GM12872 (cell line): ENCODE results near the gene GALNT15.

Experiments
- TF ChIP-seq, protein P1 (sequence below): IDR thresholded peaks from 3 replicates; pipeline ENCODE4 v1.5.1; 2011; ENCODE audit warnings: low read depth, mild to moderate bottlenecking, low read length, moderate library complexity; ENCODE audit not compliant: insufficient read depth

Gene GALNT15

GRCh38 chr3:16174389-16174788 lies at the start of gene GALNT15:
Gene GALNT15, plus strand, starts transcription at chr3:16174680. Its CDS starts 472 bp downstream, at chr3:16175152.
- TF ChIP-seq, protein P1, sequence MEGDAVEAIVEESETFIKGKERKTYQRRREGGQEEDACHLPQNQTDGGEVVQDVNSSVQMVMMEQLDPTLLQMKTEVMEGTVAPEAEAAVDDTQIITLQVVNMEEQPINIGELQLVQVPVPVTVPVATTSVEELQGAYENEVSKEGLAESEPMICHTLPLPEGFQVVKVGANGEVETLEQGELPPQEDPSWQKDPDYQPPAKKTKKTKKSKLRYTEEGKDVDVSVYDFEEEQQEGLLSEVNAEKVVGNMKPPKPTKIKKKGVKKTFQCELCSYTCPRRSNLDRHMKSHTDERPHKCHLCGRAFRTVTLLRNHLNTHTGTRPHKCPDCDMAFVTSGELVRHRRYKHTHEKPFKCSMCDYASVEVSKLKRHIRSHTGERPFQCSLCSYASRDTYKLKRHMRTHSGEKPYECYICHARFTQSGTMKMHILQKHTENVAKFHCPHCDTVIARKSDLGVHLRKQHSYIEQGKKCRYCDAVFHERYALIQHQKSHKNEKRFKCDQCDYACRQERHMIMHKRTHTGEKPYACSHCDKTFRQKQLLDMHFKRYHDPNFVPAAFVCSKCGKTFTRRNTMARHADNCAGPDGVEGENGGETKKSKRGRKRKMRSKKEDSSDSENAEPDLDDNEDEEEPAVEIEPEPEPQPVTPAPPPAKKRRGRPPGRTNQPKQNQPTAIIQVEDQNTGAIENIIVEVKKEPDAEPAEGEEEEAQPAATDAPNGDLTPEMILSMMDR: no peak

GRCh38 chr3:16126634-16127033 lies 47.8 kb upstream of the GALNT15 start:
- TF ChIP-seq, protein P1: no peak

- TF ChIP-seq, protein P1: no peak
Measured at GRCh38 chr3:16127249-16127648, 47.2 kb upstream of the GALNT15 start.

GRCh38 chr3:16130066-16130465 lies 44.4 kb upstream of the GALNT15 start:
- TF ChIP-seq, protein P1: no peak

GRCh38 chr3:16132190-16132589 lies 42.3 kb upstream of the GALNT15 start:
- TF ChIP-seq, protein P1: no peak

DNA sequence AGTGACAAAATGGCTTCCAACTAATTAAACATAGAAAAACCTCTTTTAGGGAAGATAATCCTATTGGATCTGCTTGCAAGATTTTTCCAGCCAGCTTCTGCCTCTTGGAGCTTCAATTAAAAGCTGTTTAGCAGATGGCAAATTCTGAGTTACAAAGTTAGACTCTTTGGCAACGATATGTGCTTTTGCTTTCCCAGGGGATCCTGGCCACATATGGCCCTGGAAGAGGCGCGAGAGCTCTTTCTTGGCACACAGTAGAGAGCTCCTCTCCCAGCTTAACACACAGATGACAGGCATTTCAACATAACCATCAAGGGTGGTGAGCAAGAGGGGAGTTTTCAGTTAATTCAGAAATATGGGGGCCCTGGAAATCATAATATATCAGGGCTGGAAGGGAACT lies 41.6 kb upstream of the GALNT15 start:
- TF ChIP-seq, protein P1: no peak

- TF ChIP-seq, protein P1: no peak
Measured at GRCh38 chr3:16134173-16134928, 40.1 kb upstream of the GALNT15 start.

DNA sequence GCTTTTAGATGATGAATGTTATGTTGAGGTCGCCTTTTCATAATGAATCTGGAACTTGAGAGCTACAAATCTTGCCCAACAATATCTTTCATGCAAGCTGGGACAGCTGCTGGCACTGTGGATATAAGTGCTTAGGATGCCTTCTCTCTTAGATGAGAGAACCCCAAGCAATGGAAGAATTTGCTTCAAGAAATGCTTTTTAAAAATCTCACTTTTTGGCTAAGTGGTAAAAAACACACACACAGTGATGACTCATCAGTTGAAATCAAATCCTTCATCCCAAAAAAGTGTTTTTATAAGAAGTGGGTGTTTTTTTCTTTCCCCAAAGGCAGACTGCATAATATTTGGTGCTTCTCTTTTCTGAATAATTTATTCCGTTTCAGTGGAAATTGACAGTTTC lies 38.4 kb upstream of the GALNT15 start:
- TF ChIP-seq, protein P1: no peak
